SK-N-SH (cell line): Measurements from ENCODE around the gene GRIA1. TPM values are rescaled to one million over a fixed set of nuclear protein-coding genes. Genes with fewer than 3 reads are reported as not detected.

Experiments
- CTCF ChIA-PET: fragments of 300-600, 350-600 bp; formaldehyde crosslinking; extraction: SDS; loops from one replicate; lab custom pipeline; 2021; lab: Yijun Ruan, JAX
- POLR2A ChIA-PET: fragments of 350-600 bp; sonication (Branson Sonifier 250); formaldehyde crosslinking; extraction: SDS; loops from one replicate; lab custom pipeline; 2020; ENCODE audit warnings: antibody characterized with exemption, inconsistent platforms; lab: Yijun Ruan, JAX
- DNase-seq: peaks from one replicate; pipeline ENCODE4 v3.0.0; 2012
- H2AFZ ChIP-seq: fragments of 200-600 bp; sonication (generic); 2 replicates; pipeline ENCODE4 v1.8.1; 2016; ENCODE audit warnings: antibody characterized with exemption, mild to moderate bottlenecking, low read depth
- H3F3A ChIP-seq: fragments of 200-600 bp; sonication (generic); replicated peaks from 2 replicates; pipeline ENCODE3; 2016; ENCODE audit warnings: antibody characterized with exemption, mild to moderate bottlenecking; ENCODE audit not compliant: insufficient read depth
- H3K27ac ChIP-seq, 2 experiments: fragments of 200-500 bp in 1 of 2; fragments of 200-600 bp in 1 of 2; sonication (Bioruptor generic) in 1 of 2; sonication (generic), shearing (Covaris generic) in 1 of 2; 2 replicates each; pipeline versions ENCODE4 v1.5.1 to v1.6.1; 2014 to 2016; ENCODE audit warnings: low read depth in 2 of 2, inconsistent platforms in 1 of 2, low read length in 1 of 2, mild to moderate bottlenecking in 1 of 2, mixed read lengths in 1 of 2
- H3K27me3 ChIP-seq: fragments of 200-600 bp; sonication (generic), shearing (Covaris generic); 2 replicates; pipeline ENCODE4 v1.6.1; 2016; ENCODE audit warnings: mixed run types; ENCODE audit not compliant: insufficient read depth
- H3K36me3 ChIP-seq, 2 experiments: fragments of 200-500 bp in 1 of 2; fragments of 200-600 bp in 1 of 2; sonication (Bioruptor generic) in 1 of 2; sonication (generic) in 1 of 2; replicated peaks in 1 of 2; 2 replicates each; pipeline versions ENCODE3 to v1.5.1; 2014 to 2016; ENCODE audit warnings: low read length in 1 of 2, mild to moderate bottlenecking in 1 of 2; ENCODE audit not compliant: insufficient read depth in 2 of 2, control insufficient read depth in 1 of 2
- H3K4me1 ChIP-seq, 2 experiments: fragments of 200-500 bp in 1 of 2; fragments of 200-600 bp in 1 of 2; sonication (Bioruptor generic) in 1 of 2; sonication (generic), shearing (Covaris generic) in 1 of 2; 2 replicates each; pipeline versions ENCODE4 v1.5.1 to v1.6.1; 2014 to 2016; ENCODE audit warnings: low read depth in 1 of 2, low read length in 1 of 2, mixed run types in 1 of 2; ENCODE audit not compliant: insufficient read depth in 2 of 2, control insufficient read depth in 1 of 2
- H3K4me2 ChIP-seq: fragments of 200-600 bp; sonication (generic), shearing (Covaris generic); 2 replicates; pipeline ENCODE4 v1.6.1; 2017; ENCODE audit warnings: mixed run types
- H3K4me3 ChIP-seq, 2 experiments: fragments of 200-500 bp in 1 of 2; fragments of 200-600 bp in 1 of 2; sonication (Bioruptor generic) in 1 of 2; sonication (generic), shearing (Covaris generic) in 1 of 2; 2 replicates each; pipeline versions ENCODE4 v1.5.1 to v1.8.1; 2014 to 2016; ENCODE audit warnings: low read depth in 2 of 2, inconsistent platforms in 1 of 2, low read length in 1 of 2, mild to moderate bottlenecking in 1 of 2, mixed read lengths in 1 of 2, moderate library complexity in 1 of 2
- H3K79me2 ChIP-seq: fragments of 200-600 bp; sonication (generic); 2 replicates; pipeline ENCODE4 v1.8.1; 2017; ENCODE audit warnings: mild to moderate bottlenecking; ENCODE audit not compliant: insufficient read depth
- H3K9ac ChIP-seq: fragments of 200-600 bp; sonication (generic); 2 replicates; pipeline ENCODE4 v1.6.1; 2017; ENCODE audit warnings: mixed run types
- H3K9me2 ChIP-seq: fragments of 200-600 bp; sonication (generic); 2 replicates; pipeline ENCODE4 v1.6.1; 2017; ENCODE audit warnings: mixed run types
- H3K9me3 ChIP-seq: fragments of 200-600 bp; sonication (generic); 2 replicates; pipeline ENCODE4 v1.6.1; 2017; ENCODE audit warnings: mixed run types, mild to moderate bottlenecking, moderate library complexity
- H4K20me1 ChIP-seq: fragments of 200-600 bp; sonication (generic); 2 replicates; pipeline ENCODE4 v1.6.1; 2017; ENCODE audit warnings: mild to moderate bottlenecking, mixed run types; ENCODE audit not compliant: insufficient read depth
- CHD2 ChIP-seq: fragments of 150-350 bp; IDR thresholded peaks from 2 replicates; pipeline ENCODE4 v1.6.1; 2018; ENCODE audit warnings: low read length; ENCODE audit not compliant: partially characterized antibody
- ELF1 ChIP-seq: IDR thresholded peaks from 2 replicates; pipeline ENCODE4 v1.4.0; 2012
- EP300 ChIP-seq, 2 experiments: IDR thresholded peaks; 2 replicates each; pipeline versions ENCODE4 v1.4.0 to v1.6.1; 2012; ENCODE audit warnings: borderline replicate concordance in 1 of 2, low read depth in 1 of 2, low read length in 1 of 2
- FOSL2 ChIP-seq: IDR thresholded peaks from 2 replicates; pipeline ENCODE4 v1.4.0; 2012; ENCODE audit warnings: low read depth, mild to moderate bottlenecking, moderate library complexity, borderline replicate concordance
- FOXJ3 ChIP-seq: sonication (generic); formaldehyde crosslinking; IDR thresholded peaks from 2 replicates; pipeline ENCODE4 v1.5.1; 2020; ENCODE audit warnings: mild to moderate bottlenecking, missing genetic modification reagents
- FOXM1 ChIP-seq: IDR thresholded peaks from 2 replicates; pipeline ENCODE4 v1.4.0; 2012; ENCODE audit warnings: low read depth, mild to moderate bottlenecking
- GABPA ChIP-seq: IDR thresholded peaks from 2 replicates; pipeline ENCODE4 v1.4.0; 2012; ENCODE audit warnings: low read depth, mild to moderate bottlenecking
- GATA2 ChIP-seq: sonication (generic); formaldehyde crosslinking; IDR thresholded peaks from 2 replicates; pipeline ENCODE4 v1.5.0; 2020; ENCODE audit warnings: mild to moderate bottlenecking, missing genetic modification reagents
- JUND ChIP-seq: IDR thresholded peaks from 2 replicates; pipeline ENCODE4 v1.4.0; 2012
- MEF2A ChIP-seq: IDR thresholded peaks from 2 replicates; pipeline ENCODE4 v1.4.0; 2012; ENCODE audit warnings: low read depth, borderline replicate concordance
- MXI1 ChIP-seq: IDR thresholded peaks from 2 replicates; pipeline ENCODE4 v1.6.1; 2012; ENCODE audit warnings: mild to moderate bottlenecking, low read depth, low read length, improper control_type of control experiment
- NFIC ChIP-seq: IDR thresholded peaks from 2 replicates; pipeline ENCODE4 v1.4.0; 2012; ENCODE audit warnings: borderline replicate concordance
- NRF1 ChIP-seq: IDR thresholded peaks from 2 replicates; pipeline ENCODE4 v1.6.1; 2012; ENCODE audit warnings: low read depth, mild to moderate bottlenecking, low read length
- POLR2AphosphoS5 ChIP-seq: IDR thresholded peaks from 2 replicates; pipeline ENCODE4 v1.6.1; 2012; ENCODE audit warnings: low read depth, low read length
- RCOR1 ChIP-seq: fragments of 150-350 bp; IDR thresholded peaks from 2 replicates; pipeline ENCODE4 v1.6.1; 2017; ENCODE audit warnings: antibody characterized with exemption, low read length
- RFX5 ChIP-seq: IDR thresholded peaks from 2 replicates; pipeline ENCODE4 v1.6.1; 2012; ENCODE audit warnings: mild to moderate bottlenecking, improper control_type of control experiment, low read length
- SIN3A ChIP-seq: IDR thresholded peaks from 2 replicates; pipeline ENCODE4 v1.6.1; 2012; ENCODE audit warnings: low read depth, mild to moderate bottlenecking, low read length, moderate library complexity, borderline replicate concordance
- SMC3 ChIP-seq: IDR thresholded peaks from 2 replicates; pipeline ENCODE4 v1.6.1; 2012; ENCODE audit warnings: low read depth, low read length, improper control_type of control experiment
- TAF1 ChIP-seq: IDR thresholded peaks from 2 replicates; pipeline ENCODE4 v1.6.1; 2012; ENCODE audit warnings: low read depth, mild to moderate bottlenecking, low read length, moderate library complexity, borderline replicate concordance
- TCF12 ChIP-seq: IDR thresholded peaks from 2 replicates; pipeline ENCODE4 v1.4.0; 2012
- TEAD4 ChIP-seq: IDR thresholded peaks from 2 replicates; pipeline ENCODE4 v1.4.0; 2012; ENCODE audit warnings: mild to moderate bottlenecking, borderline replicate concordance; ENCODE audit not compliant: insufficient read depth
- YY1 ChIP-seq: IDR thresholded peaks from 2 replicates; pipeline ENCODE4 v1.4.0; 2012; ENCODE audit warnings: low read depth, mild to moderate bottlenecking
- WGBS: methylation state at CpG from one replicate; pipeline ENCODE4 v1.1.6; 2017; ENCODE audit warnings: low lambda C conversion rate; 5-methylcytosine and 5-hydroxymethylcytosine counted together
- polyA plus RNA-seq, 3 experiments: library from polyadenylated mRNA; depleted of rRNA; stranded (reverse); fragments of >200 nt; gene quantifications; 2 replicates each; pipeline ENCODE4 v1.2.3, GENCODE V29; 2012
- TF ChIP-seq, protein P1 (sequence below): fragments of 200-600 bp; sonication (generic); IDR thresholded peaks from 2 replicates; pipeline ENCODE4 v1.6.1; 2017; ENCODE audit warnings: antibody characterized with exemption, mild to moderate bottlenecking, moderate library complexity
- TF ChIP-seq, protein P2 (sequence below): IDR thresholded peaks from 2 replicates; pipeline ENCODE4 v1.4.0; 2012; ENCODE audit warnings: low read depth, borderline replicate concordance
- TF ChIP-seq, protein P3 (sequence below): fragments of 150-350 bp; IDR thresholded peaks from 2 replicates; pipeline ENCODE4 v1.6.1; 2016; ENCODE audit warnings: mild to moderate bottlenecking, low read depth, low read length
- TF ChIP-seq, protein P4 (sequence below): IDR thresholded peaks from 2 replicates; pipeline ENCODE4 v1.4.0; 2012; ENCODE audit warnings: low read depth, borderline replicate concordance
- TF ChIP-seq, protein P5 (sequence below): IDR thresholded peaks from 2 replicates; pipeline ENCODE4; 2012
- TF ChIP-seq, protein P6 (sequence below): fragments of 150-350 bp; IDR thresholded peaks from 2 replicates; pipeline ENCODE4 v1.6.1; 2017; ENCODE audit warnings: antibody characterized with exemption, low read length, low read depth, borderline replicate concordance

The GRIA1 gene
- polyA plus RNA-seq, 1 of the 3 experiments (the other 2 are of a cell fraction): 0.35 TPM

DNA sequence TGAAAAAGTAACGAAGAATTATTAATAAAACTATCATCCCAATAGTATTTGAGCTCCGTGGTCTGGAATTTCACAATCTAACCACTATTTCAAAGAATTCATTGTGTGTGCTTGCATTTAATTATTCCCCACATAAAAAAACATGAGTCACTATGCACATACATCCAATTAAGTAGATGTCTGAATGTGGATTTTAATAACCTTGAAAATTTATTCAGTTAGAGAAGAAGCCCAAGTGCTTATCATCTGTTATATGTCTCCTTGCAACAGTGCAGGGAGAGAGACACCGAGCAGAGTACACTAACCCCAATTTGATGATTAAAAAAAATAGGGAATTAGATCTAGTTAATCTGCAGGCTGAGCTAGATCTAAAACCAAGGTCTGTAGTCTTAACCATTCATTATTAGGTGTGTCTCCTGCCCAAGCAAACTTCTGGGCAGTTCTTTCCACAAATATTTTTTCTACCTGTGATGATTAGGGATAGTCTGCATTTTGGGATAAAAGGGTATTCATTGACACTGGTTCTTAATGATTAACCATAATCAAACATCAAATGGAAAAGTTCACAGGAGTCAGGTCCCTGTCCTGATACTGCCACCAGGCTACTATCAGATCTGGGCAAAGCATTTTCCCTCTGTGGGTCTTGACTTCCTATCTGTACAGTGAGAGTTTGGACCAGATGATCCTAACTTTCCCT lies 164.2 kb downstream of the GRIA1 start:
- Histone ChIP-seq H3K36me3 (no peaks in the 10 kb centered on the region), H3K9ac (no peak overlapping the region), H3K79me2 (no peaks in the 10 kb centered on the region), H2AFZ (no peak overlapping the region), H3K4me3 (no peak overlapping the region), H3K9me3 (no peaks in the 10 kb centered on the region), H3F3A (peaks cover 12% of the 10 kb centered on the region), H4K20me1 (no peaks in the 10 kb centered on the region), H3K27ac (no peak overlapping the region), H3K4me1 (peaks cover 4 to 12% of the 10 kb centered on the region in 2 experiments; a peak in 3 of 4 replicates), H3K9me2 (no peaks in the 10 kb centered on the region), H3K27me3 (no peaks in the 10 kb centered on the region), H3K4me2 (no peak overlapping the region)
- WGBS: 15% methylated on average over 3 of the region's 3 CpGs
- DNase-seq: no peak
- POLR2A ChIA-PET: no interaction called here
- CTCF ChIA-PET: no interaction called here
- TF ChIP-seq GATA2: no peak
- TF ChIP-seq EP300 (IDR thresholded peaks at IDR 0.05; ENCODE audit: borderline replicate concordance in 1 of 2, low read depth in 1 of 2, low read length in 1 of 2): no peak
- TF ChIP-seq, protein P1, sequence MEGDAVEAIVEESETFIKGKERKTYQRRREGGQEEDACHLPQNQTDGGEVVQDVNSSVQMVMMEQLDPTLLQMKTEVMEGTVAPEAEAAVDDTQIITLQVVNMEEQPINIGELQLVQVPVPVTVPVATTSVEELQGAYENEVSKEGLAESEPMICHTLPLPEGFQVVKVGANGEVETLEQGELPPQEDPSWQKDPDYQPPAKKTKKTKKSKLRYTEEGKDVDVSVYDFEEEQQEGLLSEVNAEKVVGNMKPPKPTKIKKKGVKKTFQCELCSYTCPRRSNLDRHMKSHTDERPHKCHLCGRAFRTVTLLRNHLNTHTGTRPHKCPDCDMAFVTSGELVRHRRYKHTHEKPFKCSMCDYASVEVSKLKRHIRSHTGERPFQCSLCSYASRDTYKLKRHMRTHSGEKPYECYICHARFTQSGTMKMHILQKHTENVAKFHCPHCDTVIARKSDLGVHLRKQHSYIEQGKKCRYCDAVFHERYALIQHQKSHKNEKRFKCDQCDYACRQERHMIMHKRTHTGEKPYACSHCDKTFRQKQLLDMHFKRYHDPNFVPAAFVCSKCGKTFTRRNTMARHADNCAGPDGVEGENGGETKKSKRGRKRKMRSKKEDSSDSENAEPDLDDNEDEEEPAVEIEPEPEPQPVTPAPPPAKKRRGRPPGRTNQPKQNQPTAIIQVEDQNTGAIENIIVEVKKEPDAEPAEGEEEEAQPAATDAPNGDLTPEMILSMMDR: no peak
- TF ChIP-seq, protein P2, sequence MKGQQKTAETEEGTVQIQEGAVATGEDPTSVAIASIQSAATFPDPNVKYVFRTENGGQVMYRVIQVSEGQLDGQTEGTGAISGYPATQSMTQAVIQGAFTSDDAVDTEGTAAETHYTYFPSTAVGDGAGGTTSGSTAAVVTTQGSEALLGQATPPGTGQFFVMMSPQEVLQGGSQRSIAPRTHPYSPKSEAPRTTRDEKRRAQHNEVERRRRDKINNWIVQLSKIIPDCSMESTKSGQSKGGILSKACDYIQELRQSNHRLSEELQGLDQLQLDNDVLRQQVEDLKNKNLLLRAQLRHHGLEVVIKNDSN: no peak
- no peak for TF ChIP-seq NRF1
- no peak for TF ChIP-seq CHD2
- no peak for TF ChIP-seq ELF1
- no peak for TF ChIP-seq SIN3A
- TF ChIP-seq RFX5: no peak
- TF ChIP-seq FOXJ3 (CRISPR knock-in tag): no peak
- TF ChIP-seq POLR2AphosphoS5: no peak
- no peak for TF ChIP-seq YY1
- peak; percentile 36; the same call in 1 of the 2 replicates for TF ChIP-seq FOSL2
- TF ChIP-seq RCOR1: no peak
- TF ChIP-seq JUND: peak; percentile 38; the same call in 1 of the 2 replicates
- TF ChIP-seq, protein P3, sequence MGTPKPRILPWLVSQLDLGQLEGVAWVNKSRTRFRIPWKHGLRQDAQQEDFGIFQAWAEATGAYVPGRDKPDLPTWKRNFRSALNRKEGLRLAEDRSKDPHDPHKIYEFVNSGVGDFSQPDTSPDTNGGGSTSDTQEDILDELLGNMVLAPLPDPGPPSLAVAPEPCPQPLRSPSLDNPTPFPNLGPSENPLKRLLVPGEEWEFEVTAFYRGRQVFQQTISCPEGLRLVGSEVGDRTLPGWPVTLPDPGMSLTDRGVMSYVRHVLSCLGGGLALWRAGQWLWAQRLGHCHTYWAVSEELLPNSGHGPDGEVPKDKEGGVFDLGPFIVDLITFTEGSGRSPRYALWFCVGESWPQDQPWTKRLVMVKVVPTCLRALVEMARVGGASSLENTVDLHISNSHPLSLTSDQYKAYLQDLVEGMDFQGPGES: no peak
- TF ChIP-seq, protein P4, sequence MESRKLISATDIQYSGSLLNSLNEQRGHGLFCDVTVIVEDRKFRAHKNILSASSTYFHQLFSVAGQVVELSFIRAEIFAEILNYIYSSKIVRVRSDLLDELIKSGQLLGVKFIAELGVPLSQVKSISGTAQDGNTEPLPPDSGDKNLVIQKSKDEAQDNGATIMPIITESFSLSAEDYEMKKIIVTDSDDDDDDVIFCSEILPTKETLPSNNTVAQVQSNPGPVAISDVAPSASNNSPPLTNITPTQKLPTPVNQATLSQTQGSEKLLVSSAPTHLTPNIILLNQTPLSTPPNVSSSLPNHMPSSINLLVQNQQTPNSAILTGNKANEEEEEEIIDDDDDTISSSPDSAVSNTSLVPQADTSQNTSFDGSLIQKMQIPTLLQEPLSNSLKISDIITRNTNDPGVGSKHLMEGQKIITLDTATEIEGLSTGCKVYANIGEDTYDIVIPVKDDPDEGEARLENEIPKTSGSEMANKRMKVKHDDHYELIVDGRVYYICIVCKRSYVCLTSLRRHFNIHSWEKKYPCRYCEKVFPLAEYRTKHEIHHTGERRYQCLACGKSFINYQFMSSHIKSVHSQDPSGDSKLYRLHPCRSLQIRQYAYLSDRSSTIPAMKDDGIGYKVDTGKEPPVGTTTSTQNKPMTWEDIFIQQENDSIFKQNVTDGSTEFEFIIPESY: no peak
- TF ChIP-seq TEAD4: no peak
- TF ChIP-seq MXI1: no peak
- TF ChIP-seq FOXM1: no peak
- peak; percentile 53; the same call in 1 of the 2 replicates for TF ChIP-seq TCF12
- TF ChIP-seq MEF2A: no peak
- TF ChIP-seq TAF1: no peak
- TF ChIP-seq GABPA: no peak
- TF ChIP-seq, protein P5, sequence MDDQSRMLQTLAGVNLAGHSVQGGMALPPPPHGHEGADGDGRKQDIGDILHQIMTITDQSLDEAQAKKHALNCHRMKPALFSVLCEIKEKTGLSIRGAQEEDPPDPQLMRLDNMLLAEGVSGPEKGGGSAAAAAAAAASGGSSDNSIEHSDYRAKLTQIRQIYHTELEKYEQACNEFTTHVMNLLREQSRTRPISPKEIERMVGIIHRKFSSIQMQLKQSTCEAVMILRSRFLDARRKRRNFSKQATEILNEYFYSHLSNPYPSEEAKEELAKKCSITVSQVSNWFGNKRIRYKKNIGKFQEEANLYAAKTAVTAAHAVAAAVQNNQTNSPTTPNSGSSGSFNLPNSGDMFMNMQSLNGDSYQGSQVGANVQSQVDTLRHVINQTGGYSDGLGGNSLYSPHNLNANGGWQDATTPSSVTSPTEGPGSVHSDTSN: peak; percentile 37
- no peak for TF ChIP-seq NFIC
- TF ChIP-seq, protein P6, sequence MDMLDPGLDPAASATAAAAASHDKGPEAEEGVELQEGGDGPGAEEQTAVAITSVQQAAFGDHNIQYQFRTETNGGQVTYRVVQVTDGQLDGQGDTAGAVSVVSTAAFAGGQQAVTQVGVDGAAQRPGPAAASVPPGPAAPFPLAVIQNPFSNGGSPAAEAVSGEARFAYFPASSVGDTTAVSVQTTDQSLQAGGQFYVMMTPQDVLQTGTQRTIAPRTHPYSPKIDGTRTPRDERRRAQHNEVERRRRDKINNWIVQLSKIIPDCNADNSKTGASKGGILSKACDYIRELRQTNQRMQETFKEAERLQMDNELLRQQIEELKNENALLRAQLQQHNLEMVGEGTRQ: no peak
- TF ChIP-seq SMC3: no peak
